GM18505 (cell line): ENCODE measurements around the gene KIF6.
A peak's percentile ranks its signal among the peaks of the same experiment; 100 is the strongest.

ENCODE experiments used
- ATAC-seq: cut with Tn5 transposase; IDR thresholded peaks from one replicate; pipeline ENCODE4 v1.9.1; 2021; ENCODE audit not compliant: unreplicated experiment
- POLR2A ChIP-seq: IDR thresholded peaks from 4 replicates; pipeline ENCODE4 v1.6.1; 2011; ENCODE audit warnings: borderline replicate concordance; ENCODE audit not compliant: insufficient read depth, insufficient read length; ENCODE audit errors: extremely low read depth

Gene KIF6

DNA sequence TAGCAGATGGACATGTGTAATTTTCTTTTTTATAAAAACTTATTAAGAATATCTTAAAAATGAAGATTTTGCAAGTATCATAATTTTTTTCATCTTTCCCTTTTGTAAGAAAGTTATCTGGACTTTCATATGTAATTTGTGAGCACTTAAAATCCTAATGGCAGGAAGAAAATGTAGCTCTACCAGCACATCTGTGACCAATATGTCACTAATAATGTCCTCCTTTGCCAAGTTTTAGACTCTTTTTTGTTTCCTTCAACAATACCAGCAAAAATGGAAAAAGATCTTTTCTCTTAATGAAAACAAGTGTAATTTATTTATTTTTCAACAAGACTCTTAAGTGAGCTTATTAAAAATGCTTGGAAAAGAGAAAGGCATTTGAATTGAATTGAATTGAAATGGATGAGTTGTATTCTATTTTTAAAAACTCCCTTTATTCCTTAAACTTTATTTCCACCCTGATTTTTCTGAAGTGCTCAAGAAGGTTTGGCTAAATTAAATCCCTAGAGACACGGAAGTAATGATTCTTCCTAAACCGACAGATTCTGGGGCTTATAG is 110.7 kb downstream of the KIF6 start:
- TF ChIP-seq POLR2A, result no peak
- ATAC-seq, result no peak

DNA sequence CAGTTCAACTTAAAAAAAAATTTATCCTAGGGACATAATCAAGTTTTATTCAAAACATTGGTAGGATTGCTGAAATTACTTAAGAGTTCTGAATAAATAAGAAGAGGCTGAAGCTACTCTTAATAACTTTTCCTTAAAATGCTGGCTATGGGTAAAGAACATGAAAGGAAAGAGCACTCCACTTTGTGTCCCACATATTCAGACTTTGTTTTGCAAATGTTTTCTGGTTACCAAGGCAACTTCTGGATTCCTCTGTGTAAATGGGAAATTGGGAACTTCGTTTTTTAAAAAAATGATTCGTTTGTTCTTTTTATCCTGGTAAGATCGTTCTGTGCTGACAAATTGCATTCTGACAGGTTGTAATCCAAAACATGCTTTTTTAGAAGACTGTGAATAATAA is 115.0 kb downstream of the KIF6 start:
- no peak for ATAC-seq
- TF ChIP-seq POLR2A, result no peak

DNA sequence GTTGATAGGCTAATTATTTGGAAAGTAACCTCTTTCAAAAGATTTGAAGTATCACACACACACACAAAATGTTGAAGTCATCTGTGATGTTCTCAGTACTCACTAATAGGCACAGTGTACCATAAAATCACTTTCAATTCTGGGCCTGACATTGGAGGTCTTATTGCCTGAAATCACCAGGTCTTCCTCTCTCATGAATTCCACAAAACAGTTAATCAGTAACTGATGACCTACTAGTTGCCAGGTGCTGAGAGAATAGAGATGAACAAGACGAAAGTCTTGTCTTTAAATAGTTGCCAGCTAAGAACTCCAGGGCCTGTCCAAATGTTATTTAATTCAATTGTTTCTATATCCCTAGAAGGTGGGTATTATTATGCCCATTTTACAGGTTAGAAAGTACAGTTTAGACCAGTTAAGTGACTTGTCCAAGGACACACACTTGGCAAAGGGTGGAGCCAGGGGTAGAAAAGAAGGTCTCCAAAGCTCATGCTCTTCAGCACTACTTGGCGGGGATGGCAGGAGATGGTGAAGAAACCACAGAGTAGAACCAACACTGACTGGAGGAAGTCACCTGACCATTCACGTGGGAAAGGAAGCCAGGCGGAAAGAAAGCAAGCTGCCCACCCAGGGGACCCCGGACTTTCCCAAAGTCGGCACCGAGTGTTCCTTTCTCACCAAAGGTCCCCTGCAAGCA is 116.4 kb downstream of the KIF6 start:
- no peak for TF ChIP-seq POLR2A
- peak; percentile 59 for ATAC-seq

DNA sequence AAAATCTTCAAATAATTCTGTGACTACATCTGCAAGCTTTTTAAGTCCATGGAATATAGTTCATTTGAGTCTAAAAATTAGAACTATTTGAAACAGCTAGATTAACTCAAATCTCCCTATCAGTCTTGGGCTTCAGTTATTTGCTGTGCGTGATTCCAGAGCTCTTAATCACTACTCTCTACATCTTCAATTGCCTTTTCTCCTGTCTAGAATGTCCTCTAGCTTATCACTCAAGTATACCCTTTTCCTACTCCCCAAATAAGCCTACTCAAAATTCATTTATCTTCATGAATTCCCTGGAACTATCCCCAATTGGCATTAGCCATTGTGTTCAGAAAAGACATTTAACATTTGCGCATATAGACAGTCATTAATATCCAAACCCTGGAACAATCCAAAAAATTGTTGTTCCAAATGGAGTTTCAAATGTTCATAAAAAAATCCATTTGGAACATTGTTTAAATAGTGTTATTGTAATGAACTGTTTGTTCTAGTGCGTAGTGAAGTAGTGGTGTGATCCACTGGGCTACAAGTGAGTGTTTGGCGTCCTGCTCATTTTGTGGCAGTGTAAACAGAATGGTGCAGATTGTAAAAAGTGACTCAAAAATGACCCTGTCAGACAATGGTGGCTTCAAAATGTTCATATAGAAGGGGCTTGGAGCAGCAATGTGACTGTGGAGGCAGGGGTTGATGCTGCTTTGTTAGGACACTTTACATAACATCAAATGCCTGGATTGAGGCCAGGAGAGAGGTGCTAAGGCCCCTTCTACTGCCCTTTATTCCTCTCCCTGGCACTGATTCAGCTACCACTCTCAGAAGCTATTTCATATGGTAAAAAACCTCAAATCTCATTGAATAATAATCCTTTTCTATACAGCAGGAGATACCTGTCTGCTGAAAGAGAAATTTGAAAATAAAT is 122.3 kb downstream of the KIF6 start:
- ATAC-seq, result no peak
- TF ChIP-seq POLR2A, result no peak

DNA sequence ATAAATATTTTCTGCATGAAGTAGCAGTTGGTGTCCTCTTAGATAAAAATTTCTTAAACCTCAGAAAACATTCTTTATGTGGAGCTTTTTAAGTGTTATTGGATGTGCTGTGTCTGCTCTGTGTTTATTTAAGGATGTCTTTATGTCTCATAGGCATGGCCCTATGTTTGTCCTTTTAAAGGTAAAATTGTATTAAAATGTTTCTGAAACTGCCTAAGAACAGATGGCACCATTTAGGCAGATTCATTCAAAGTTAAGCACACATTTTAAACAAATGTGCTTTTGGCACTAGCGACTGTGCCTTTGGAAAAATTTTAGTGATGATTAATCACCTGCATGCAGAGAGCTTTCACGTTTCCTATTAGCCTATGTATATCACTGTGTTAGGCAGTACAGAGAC is 125.2 kb downstream of the KIF6 start:
- no peak for ATAC-seq
- no peak for TF ChIP-seq POLR2A

DNA sequence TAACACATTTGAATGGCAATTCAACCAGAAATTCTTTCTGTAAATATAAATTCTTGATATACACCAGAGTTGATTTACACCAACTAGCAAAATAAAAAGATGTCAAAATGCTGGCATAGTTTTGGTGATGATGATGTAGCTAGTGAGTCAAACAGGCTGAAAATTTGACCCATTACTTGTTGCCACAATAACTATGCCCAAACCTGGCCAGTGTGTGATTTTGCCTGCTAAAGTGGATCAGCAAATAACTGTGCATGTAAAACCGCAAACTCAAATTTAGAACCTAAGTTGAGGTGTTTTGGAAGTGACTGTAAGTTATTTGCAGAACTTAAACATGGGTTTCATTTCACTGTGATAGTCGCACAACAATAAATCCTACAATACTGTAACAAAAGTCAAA is 125.9 kb downstream of the KIF6 start:
- no peak for TF ChIP-seq POLR2A
- no peak for ATAC-seq

DNA sequence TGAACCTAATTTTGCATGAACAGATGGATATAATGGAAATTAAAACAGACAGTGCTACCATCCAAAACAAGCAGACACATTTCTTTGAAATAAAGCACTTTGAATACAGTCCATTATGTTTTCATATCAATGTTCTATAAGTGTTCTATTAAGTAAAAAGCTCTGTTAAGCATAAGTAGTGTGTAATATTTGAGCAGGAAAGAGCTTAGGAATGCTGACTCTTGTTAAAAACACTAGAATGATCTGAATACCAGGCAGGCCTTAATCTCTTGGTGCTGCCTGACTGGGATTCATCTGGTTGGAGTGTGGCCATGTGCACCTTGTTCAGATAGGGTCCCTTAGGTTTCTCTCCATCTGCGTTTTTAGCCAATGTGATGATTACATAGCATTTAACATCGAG is 130.9 kb downstream of the KIF6 start:
- ATAC-seq, result no peak
- TF ChIP-seq POLR2A, result no peak

DNA sequence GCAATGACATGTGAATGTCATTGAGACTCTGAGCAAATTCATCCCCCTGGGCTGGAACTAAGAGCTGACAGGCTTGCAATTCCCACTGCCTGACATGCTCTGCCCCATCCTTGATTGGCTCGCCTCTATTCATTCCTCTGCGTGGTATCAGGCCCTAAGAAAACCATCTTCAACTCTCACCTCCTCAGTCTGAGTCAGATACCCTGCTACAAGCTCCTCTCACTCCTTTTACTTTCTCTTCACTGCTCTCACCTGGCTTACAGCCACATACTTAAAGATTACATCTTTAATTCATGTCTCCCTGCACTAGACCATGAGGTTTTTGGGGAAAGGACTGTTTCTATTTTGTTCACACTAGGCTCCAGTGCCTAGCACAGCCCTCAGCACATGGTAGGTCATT is 131.6 kb downstream of the KIF6 start:
- ATAC-seq, result no peak
- no peak for TF ChIP-seq POLR2A

DNA sequence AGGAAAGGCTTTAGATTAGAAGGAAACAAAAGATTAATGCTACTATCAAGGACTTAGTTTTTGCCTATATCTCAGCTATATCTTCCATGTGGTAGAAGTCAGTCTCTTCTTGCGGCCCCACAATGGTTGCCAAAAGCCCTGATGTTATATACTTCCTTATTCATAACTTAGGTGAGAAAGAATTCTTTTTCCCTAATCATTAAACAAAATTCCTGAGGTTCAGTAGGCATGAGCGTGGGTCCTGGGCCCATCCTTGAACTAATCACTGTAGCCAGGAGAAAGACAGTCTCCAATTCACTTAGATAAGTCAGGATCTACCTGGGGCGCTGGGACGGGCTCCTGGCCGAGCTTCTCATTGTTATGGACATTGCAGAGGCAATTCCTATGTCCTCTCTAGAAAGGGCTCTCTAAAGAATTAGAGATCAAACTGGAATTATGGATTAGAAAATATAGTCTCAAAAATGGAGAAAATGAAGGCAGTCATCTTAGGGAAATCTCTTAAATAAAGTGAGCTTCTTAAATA is 134.3 kb downstream of the KIF6 start:
- no peak for TF ChIP-seq POLR2A

DNA sequence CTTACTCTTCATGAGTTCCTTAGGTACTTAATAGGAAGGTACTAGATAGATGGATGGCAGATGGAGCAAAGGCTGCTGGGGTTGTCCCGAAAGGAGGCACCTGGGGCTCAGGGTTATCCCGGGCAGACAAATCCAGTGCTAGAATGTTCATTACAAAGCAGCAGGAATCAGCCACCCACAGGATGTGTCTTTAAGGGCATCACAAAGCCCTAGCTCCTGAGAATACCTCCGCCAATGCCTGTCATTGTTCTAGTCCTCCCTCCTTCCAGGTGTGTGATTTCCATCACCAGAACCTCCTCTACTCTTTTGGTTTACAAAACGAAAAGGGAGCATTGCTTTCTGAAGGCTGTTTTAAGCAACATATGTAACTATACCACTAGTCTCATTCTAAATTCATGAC is 138.1 kb downstream of the KIF6 start:
- no peak for TF ChIP-seq POLR2A
- no peak for ATAC-seq

More for the DNA sequence above, 134.3 kb downstream of the KIF6 start:
- ATAC-seq, result no peak

DNA sequence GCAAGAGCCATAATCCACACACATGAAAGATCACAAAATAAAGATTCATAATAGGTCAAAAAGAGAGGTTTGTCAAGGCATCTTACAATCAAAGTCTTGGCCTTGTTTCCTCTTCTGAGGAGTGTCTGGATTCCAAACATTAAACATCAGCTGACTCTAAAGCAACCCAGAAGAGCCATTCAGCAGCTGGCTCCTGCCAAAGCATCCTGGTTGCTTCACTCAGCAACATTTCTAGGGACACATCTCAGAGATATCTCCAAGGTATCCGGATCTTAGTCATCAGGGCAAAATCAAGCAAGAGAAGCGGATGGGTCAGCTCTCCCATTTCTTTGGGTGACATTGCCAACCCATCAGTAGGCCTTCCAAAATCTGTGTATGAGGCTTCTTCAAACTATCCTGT is 139.6 kb downstream of the KIF6 start:
- no peak for TF ChIP-seq POLR2A
- no peak for ATAC-seq

DNA sequence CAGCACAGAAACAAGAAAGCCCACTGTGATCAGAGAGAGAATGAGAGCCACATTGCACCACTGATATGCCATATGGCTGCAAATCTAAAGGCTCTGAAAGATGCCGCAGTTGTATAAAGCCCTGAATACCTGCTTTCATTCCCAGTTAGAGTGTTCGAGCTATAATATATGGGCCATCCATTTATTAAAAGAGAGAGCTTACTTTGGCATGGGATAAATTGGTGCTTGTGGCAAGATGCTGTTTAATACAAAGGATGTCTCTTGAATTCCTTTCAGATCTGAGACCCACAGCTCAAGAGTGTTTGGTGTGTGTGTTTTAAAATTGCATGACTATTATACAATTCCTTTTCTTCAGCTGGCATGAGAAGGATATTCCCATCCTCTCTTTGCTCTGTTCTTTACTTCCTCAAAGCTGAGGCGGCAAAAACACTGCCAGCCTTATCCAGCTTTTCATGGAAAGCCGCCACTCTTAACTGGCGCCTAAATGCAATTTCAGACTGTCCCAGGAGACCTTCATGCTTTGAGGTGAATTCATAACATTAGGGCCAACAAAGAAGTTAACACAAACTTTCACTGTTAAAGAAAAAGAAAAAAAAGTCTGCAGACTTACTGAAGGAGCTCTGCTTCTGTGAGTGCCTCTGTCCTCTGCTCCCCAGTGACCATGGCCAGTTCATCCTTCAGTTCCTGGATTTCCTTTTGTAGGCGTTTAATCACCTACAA is 147.6 kb downstream of the KIF6 start:
- no peak for TF ChIP-seq POLR2A
- ATAC-seq, result no peak
